H9 (cell line): ENCODE data around the gene SVEP1. TPM values are rescaled to one million over a fixed set of nuclear protein-coding genes. Genes with fewer than 3 reads are reported as not detected.
A peak's percentile ranks its signal among the peaks of the same experiment; 100 is the strongest.

Source experiments
- DNase-seq: peaks from one replicate; pipeline ENCODE4 v3.0.0-alpha.2; 2017
- H2AFZ ChIP-seq: one replicate; pipeline ENCODE4 v1.6.1; 2013; ENCODE audit warnings: mild to moderate bottlenecking, low read length, control low read depth, moderate library complexity
- H2AK5ac ChIP-seq: 2 replicates; pipeline ENCODE4 v1.6.1; 2013; ENCODE audit warnings: low read length, control low read depth, mixed read lengths; ENCODE audit not compliant: insufficient read length
- H2BK120ac ChIP-seq: one replicate; pipeline ENCODE4 v1.6.1; 2013; ENCODE audit warnings: low read depth, mild to moderate bottlenecking, low read length, control low read depth, inconsistent platforms; ENCODE audit not compliant: poor library complexity, severe bottlenecking
- H2BK12ac ChIP-seq: 2 replicates; pipeline ENCODE4 v1.6.1; 2013; ENCODE audit warnings: low read length, control low read depth, mixed read lengths, low read depth; ENCODE audit not compliant: insufficient read length
- H2BK15ac ChIP-seq: 2 replicates; pipeline ENCODE4 v1.6.1; 2013; ENCODE audit warnings: low read depth, low read length, control low read depth
- H2BK20ac ChIP-seq: one replicate; pipeline ENCODE4 v1.6.1; 2013; ENCODE audit warnings: low read depth, mild to moderate bottlenecking, low read length, control low read depth, inconsistent platforms; ENCODE audit not compliant: poor library complexity, severe bottlenecking
- H2BK5ac ChIP-seq: 2 replicates; pipeline ENCODE4 v1.6.1; 2013; ENCODE audit warnings: low read length, control low read depth, mixed read lengths; ENCODE audit not compliant: insufficient read length
- H3K14ac ChIP-seq: 2 replicates; pipeline ENCODE4 v1.6.1; 2013; ENCODE audit warnings: low read length, control low read depth; ENCODE audit not compliant: insufficient read depth
- H3K18ac ChIP-seq: 2 replicates; pipeline ENCODE4 v1.6.1; 2013; ENCODE audit warnings: low read depth, mild to moderate bottlenecking, mixed read lengths, low read length, control low read depth; ENCODE audit not compliant: insufficient read length
- H3K23ac ChIP-seq: 2 replicates; pipeline ENCODE4 v1.6.1; 2013; ENCODE audit warnings: low read length, control low read depth, mixed read lengths, low read depth; ENCODE audit not compliant: insufficient read length
- H3K23me2 ChIP-seq: 2 replicates; pipeline ENCODE4 v1.6.1; 2013; ENCODE audit warnings: low read depth, mild to moderate bottlenecking, mixed read lengths, low read length, control low read depth; ENCODE audit not compliant: insufficient read length, poor library complexity, severe bottlenecking
- H3K27ac ChIP-seq: 2 replicates; pipeline ENCODE4 v1.5.1; 2013; ENCODE audit warnings: low read length, control low read depth, mixed read lengths, low read depth; ENCODE audit not compliant: insufficient read length
- H3K27me3 ChIP-seq: 2 replicates; pipeline ENCODE4 v1.6.1; 2013; ENCODE audit warnings: low read length, control low read depth, inconsistent platforms; ENCODE audit not compliant: insufficient read depth
- H3K4ac ChIP-seq: 2 replicates; pipeline ENCODE4 v1.6.1; 2013; ENCODE audit warnings: low read depth, mild to moderate bottlenecking, control low read depth, inconsistent platforms, low read length, moderate library complexity
- H3K4me1 ChIP-seq: 2 replicates; pipeline ENCODE4 v1.6.1; 2013; ENCODE audit warnings: low read length, control low read depth, inconsistent platforms; ENCODE audit not compliant: insufficient read depth
- H3K4me2 ChIP-seq: 2 replicates; pipeline ENCODE4 v1.6.1; 2013; ENCODE audit warnings: low read length, control low read depth, mixed read lengths; ENCODE audit not compliant: insufficient read length, insufficient read depth
- H3K56ac ChIP-seq: 2 replicates; pipeline ENCODE4 v1.6.1; 2013; ENCODE audit warnings: low read depth, mild to moderate bottlenecking, mixed read lengths, low read length, control low read depth; ENCODE audit not compliant: insufficient read length
- H3K79me1 ChIP-seq: 2 replicates; pipeline ENCODE4 v1.6.1; 2013; ENCODE audit warnings: low read depth, mild to moderate bottlenecking, moderate library complexity, low read length, control low read depth, inconsistent platforms; ENCODE audit not compliant: insufficient read depth, poor library complexity, severe bottlenecking
- H3K79me2 ChIP-seq: 2 replicates; pipeline ENCODE4 v1.6.1; 2013; ENCODE audit warnings: low read length, control low read depth, inconsistent platforms; ENCODE audit not compliant: insufficient read depth
- H3K9ac ChIP-seq: 2 replicates; pipeline ENCODE4 v1.6.1; 2013; ENCODE audit warnings: low read length, control low read depth, mixed read lengths; ENCODE audit not compliant: insufficient read length; ENCODE audit errors: extremely low read depth
- H3K9me3 ChIP-seq: one replicate; pipeline ENCODE4 v1.6.1; 2013; ENCODE audit warnings: low read depth, low read length, inconsistent platforms; ENCODE audit not compliant: control insufficient read depth
- H3T11ph ChIP-seq: one replicate; pipeline ENCODE4 v1.6.1; 2013; ENCODE audit warnings: mild to moderate bottlenecking, low read length, control low read depth, inconsistent platforms
- H4K20me1 ChIP-seq: one replicate; pipeline ENCODE4 v1.6.1; 2013; ENCODE audit not compliant: control insufficient read depth, insufficient read length, insufficient read depth
- H4K5ac ChIP-seq: 2 replicates; pipeline ENCODE4 v1.6.1; 2013; ENCODE audit warnings: low read depth, mild to moderate bottlenecking, mixed read lengths, low read length, control low read depth; ENCODE audit not compliant: insufficient read length
- H4K8ac ChIP-seq: replicated peaks from 2 replicates; pipeline ENCODE4 v1.6.1; 2013; ENCODE audit warnings: low read length, control low read depth, mixed read lengths, low read depth; ENCODE audit not compliant: insufficient read length
- H4K91ac ChIP-seq: 2 replicates; pipeline ENCODE4 v1.6.1; 2013; ENCODE audit warnings: low read depth, mild to moderate bottlenecking, moderate library complexity, mixed read lengths, low read length, control low read depth; ENCODE audit not compliant: insufficient read length
- H3K27ac Mint-ChIP-seq, 3 experiments: 2 replicates in 2 of 3; 3 replicates in 1 of 3; pipeline ENCODE4 v1.8.0; 2020 to 2021; ENCODE audit warnings: mixed read lengths in 3 of 3, mild to moderate bottlenecking in 1 of 3, moderate library complexity in 1 of 3
- H3K27me3 Mint-ChIP-seq: 2 replicates; pipeline ENCODE4 v1.8.0; 2021; ENCODE audit warnings: low read depth, mild to moderate bottlenecking, moderate library complexity, mixed read lengths
- H3K36me3 Mint-ChIP-seq, 3 experiments: 2 replicates in 2 of 3; 3 replicates in 1 of 3; pipeline ENCODE4 v1.8.0; 2020 to 2021; ENCODE audit warnings: low read depth in 3 of 3, mixed read lengths in 3 of 3; ENCODE audit not compliant: insufficient read depth in 1 of 3
- H3K4me1 Mint-ChIP-seq, 2 experiments: 2 replicates each; pipeline ENCODE4 v1.8.0; 2020; ENCODE audit warnings: mixed read lengths in 2 of 2
- H3K4me3 Mint-ChIP-seq, 2 experiments: 2 replicates in 1 of 2; 3 replicates in 1 of 2; pipeline ENCODE4 v1.8.0; 2020 to 2021; ENCODE audit warnings: mild to moderate bottlenecking in 2 of 2, mixed read lengths in 2 of 2, moderate library complexity in 1 of 2
- H3K9me3 Mint-ChIP-seq, 2 experiments: 2 replicates in 1 of 2; 3 replicates in 1 of 2; pipeline ENCODE4 v1.8.0; 2020; ENCODE audit warnings: mild to moderate bottlenecking in 2 of 2, mixed read lengths in 2 of 2, moderate library complexity in 1 of 2
- CTCF ChIP-seq: fragments of 200-600 bp; sonication (generic); conservative IDR thresholded peaks from 3 replicates; pipeline ENCODE4 v1.8.0; 2021; ENCODE audit warnings: antibody characterized with exemption, mild to moderate bottlenecking
- WGBS: extraction: QIAGEN DNeasy Blood & Tissue Kit; methylation state at CpG from one replicate; pipeline ENCODE4 v1.1.7; 2013; ENCODE audit warnings: missing lambda C conversion rate, low lambda C conversion rate, mixed read lengths; ENCODE audit not compliant: insufficient read length; ENCODE audit errors: extremely low coverage; 5-methylcytosine and 5-hydroxymethylcytosine counted together
- total RNA-seq: library from RNA; stranded (reverse); gene quantifications from 2 replicates; pipeline ENCODE4 v1.2.1, GENCODE V29; 2021

The SVEP1 gene
- total RNA-seq, 1 experiment from 2014 or later: 0.17 TPM

GRCh38 chr9:110543631-110544051 is 35.9 kb downstream of the SVEP1 start:
- no peak overlapping the region for H2BK12ac ChIP-seq
- H3K23me2 ChIP-seq: no peaks in the 10 kb centered on the region
- no peak overlapping the region for H2AK5ac ChIP-seq
- H3K4ac ChIP-seq: no peak overlapping the region
- no peak overlapping the region for H3K23ac ChIP-seq
- no peaks in the 10 kb centered on the region for H3K27me3 Mint-ChIP-seq
- H3K18ac ChIP-seq: no peak overlapping the region
- H3K9me3 Mint-ChIP-seq: no peaks in the 10 kb centered on the region
- no peak overlapping the region for H2BK15ac ChIP-seq
- H2AFZ ChIP-seq: peak overlapping the region; percentile 82
- no peaks in the 10 kb centered on the region for H3K27me3 ChIP-seq
- H4K5ac ChIP-seq: no peak overlapping the region
- no CpG with 5 or more reads among the region's 2 CpGs for WGBS
- H3K79me2 ChIP-seq: no peaks in the 10 kb centered on the region
- peak; percentile 36 for DNase-seq
- H3K4me1 Mint-ChIP-seq: no peaks in the 10 kb centered on the region
- H3K36me3 Mint-ChIP-seq: no peaks in the 10 kb centered on the region
- H4K20me1 ChIP-seq: no peaks in the 10 kb centered on the region
- H2BK20ac ChIP-seq: no peak overlapping the region
- H2BK5ac ChIP-seq: no peak overlapping the region
- no peak overlapping the region for H2BK120ac ChIP-seq
- H3K27ac ChIP-seq: no peak overlapping the region
- H3K79me1 ChIP-seq: no peaks in the 10 kb centered on the region
- H3K4me2 ChIP-seq: no peak overlapping the region
- no peak overlapping the region for H4K8ac ChIP-seq
- no peak for TF ChIP-seq CTCF
- H3K4me1 ChIP-seq: peaks cover 2% of the 10 kb centered on the region; the same call in 1 of the 2 replicates
- no peak overlapping the region for H3K14ac ChIP-seq
- no peak overlapping the region for H3K56ac ChIP-seq
- H3K9ac ChIP-seq: no peak overlapping the region
- H3K4me3 Mint-ChIP-seq: no peak overlapping the region
- no peaks in the 10 kb centered on the region for H3K9me3 ChIP-seq
- H3K27ac Mint-ChIP-seq: no peak overlapping the region
- H4K91ac ChIP-seq: no peak overlapping the region
- H3T11ph ChIP-seq: no peak overlapping the region
